ENCODE data around the gene DLG1. TPM values are rescaled to one million over a fixed set of nuclear protein-coding genes. Genes with fewer than 3 reads are reported as not detected.

DLG1 gene
- total RNA-seq, 1 experiment from 2014 or later = 89.8 TPM

DNA sequence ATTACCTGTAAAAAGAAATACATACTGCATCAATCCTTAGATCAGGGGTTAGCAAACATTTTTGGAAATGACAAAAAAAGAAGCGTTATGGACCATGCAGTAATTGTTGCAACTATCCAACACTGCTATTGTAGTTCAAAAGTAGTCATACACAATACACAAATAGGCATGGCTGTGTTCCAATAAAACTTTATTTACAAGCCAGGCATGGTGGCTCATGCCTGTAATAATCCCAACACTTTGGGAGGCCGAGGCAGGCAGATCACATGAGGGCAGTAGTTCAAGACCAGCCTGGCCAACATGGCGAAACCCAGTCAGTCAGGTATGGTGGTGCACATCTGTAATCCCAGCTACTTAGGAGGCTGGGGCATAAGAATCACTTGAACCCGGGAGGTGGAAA lies 124.8 kb downstream of the DLG1 start:
- no peaks in the 10 kb centered on the region for H3K9me2 ChIP-seq (ENCODE audit: insufficient read depth)
- TF ChIP-seq POLR2A (IDR thresholded peaks at IDR 0.05; ENCODE audit: borderline replicate concordance, extremely low read depth, insufficient read depth, insufficient read length) (no peak), EGR1 (IDR thresholded peaks at IDR 0.05; ENCODE audit: low read depth) (no peak), SRF (IDR thresholded peaks at IDR 0.05; ENCODE audit: low read depth) (no peak), YY1 (IDR thresholded peaks at IDR 0.05; ENCODE audit: extremely low read depth, insufficient replicate concordance, low read depth, low read length) (no peak), SP1 (IDR thresholded peaks at IDR 0.05; ENCODE audit: low read depth) (no peak), JUND (IDR thresholded peaks at IDR 0.05) (no peak), ZFX (IDR thresholded peaks at IDR 0.05) (no peak)
- TF ChIP-seq, protein P1, sequence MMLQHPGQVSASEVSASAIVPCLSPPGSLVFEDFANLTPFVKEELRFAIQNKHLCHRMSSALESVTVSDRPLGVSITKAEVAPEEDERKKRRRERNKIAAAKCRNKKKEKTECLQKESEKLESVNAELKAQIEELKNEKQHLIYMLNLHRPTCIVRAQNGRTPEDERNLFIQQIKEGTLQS (IDR thresholded peaks at IDR 0.05) = no peak
- ATAC-seq = no peak
- no TSS peak for BruUV-seq (replicated peaks)
- no peak overlapping the region for H3K4me3 ChIP-seq (replicated peaks in 1 of 2; ENCODE audit: low read depth in 1 of 2, low read length in 2 of 2)
- H3K4me1 ChIP-seq (ENCODE audit: control insufficient read depth in 1 of 2, insufficient read depth in 2 of 2, low read length in 2 of 2) = no peaks in the 10 kb centered on the region
- H3K27ac ChIP-seq (ENCODE audit: low read depth, low read length) = no peak overlapping the region
- no peak overlapping the region for H2AFZ ChIP-seq (ENCODE audit: low read depth, low read length, poor library complexity, severe bottlenecking)
- ChIA-PET RAD21 (ENCODE audit: low non-redundant PET in 1 of 2, low total read pairs in 2 of 2, uncharacterized antibody in 2 of 2, unreplicated experiment in 2 of 2) (no interaction called here), POLR2A (no interaction called here), CTCF (interaction anchor here (1.0 kb wide), 1 partner anchor 14 kb away, joined by 3 read pairs; no protein-coding TSS in a partner anchor)
- no peaks in the 10 kb centered on the region for H4K20me1 ChIP-seq (ENCODE audit: insufficient read depth)
- no peak overlapping the region for H3K9ac ChIP-seq (ENCODE audit: low read length)
- no peaks in the 10 kb centered on the region for H3K36me3 ChIP-seq (ENCODE audit: control insufficient read depth in 1 of 2, insufficient read depth in 2 of 2, low read length in 2 of 2)
- no peaks in the 10 kb centered on the region for H3K9me3 ChIP-seq (ENCODE audit: control insufficient read depth in 1 of 2, insufficient read depth in 1 of 2, low read depth in 1 of 2, low read length in 2 of 2)
- no peak for DNase-seq (ENCODE audit: low read depth, low spot score)
- H3K79me2 ChIP-seq (ENCODE audit: insufficient read depth, low read length) = peaks cover 59% of the 10 kb centered on the region
- no peak overlapping the region for H3K4me2 ChIP-seq (ENCODE audit: low read length)
- H3K27me3 ChIP-seq (ENCODE audit: insufficient read depth, low read length) = no peaks in the 10 kb centered on the region
- intact Hi-C loops (cut with micrococcal nuclease) = no loop called here

DNA sequence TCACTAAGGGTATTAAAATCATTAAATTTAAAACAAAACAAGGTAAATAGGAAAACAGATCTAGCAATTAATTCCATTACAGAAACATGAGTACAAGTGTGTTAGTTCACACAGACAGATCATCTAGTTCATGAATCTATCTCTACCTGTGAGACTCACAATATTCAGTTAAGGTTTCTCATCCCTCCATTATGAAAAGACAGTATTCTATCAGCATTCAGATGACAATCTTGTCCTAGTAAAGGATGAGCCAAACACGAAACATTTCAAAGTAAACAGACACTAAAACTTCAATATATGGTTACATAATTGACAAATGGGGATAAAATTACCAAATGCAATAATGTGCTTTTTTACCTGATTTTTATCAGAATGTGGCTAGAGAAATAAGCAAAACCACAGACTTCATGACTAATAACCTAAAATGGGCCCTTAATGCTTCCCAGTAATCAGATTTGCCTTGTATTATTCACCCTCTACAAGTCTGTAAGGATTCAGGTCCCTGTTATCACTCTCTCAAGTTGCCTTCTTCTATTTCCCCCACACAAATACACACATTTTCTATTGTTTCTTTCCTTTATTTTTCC lies 126.8 kb downstream of the DLG1 start:
- Histone ChIP-seq H3K79me2 (ENCODE audit: insufficient read depth, low read length) (peaks cover 55% of the 10 kb centered on the region), H3K9me3 (ENCODE audit: control insufficient read depth in 1 of 2, insufficient read depth in 1 of 2, low read depth in 1 of 2, low read length in 2 of 2) (no peaks in the 10 kb centered on the region), H3K27me3 (ENCODE audit: insufficient read depth, low read length) (no peaks in the 10 kb centered on the region), H3K4me1 (ENCODE audit: control insufficient read depth in 1 of 2, insufficient read depth in 2 of 2, low read length in 2 of 2) (no peaks in the 10 kb centered on the region), H3K36me3 (ENCODE audit: control insufficient read depth in 1 of 2, insufficient read depth in 2 of 2, low read length in 2 of 2) (no peaks in the 10 kb centered on the region), H4K20me1 (ENCODE audit: insufficient read depth) (no peaks in the 10 kb centered on the region), H3K27ac (ENCODE audit: low read depth, low read length) (no peak overlapping the region), H2AFZ (ENCODE audit: low read depth, low read length, poor library complexity, severe bottlenecking) (no peak overlapping the region), H3K9ac (ENCODE audit: low read length) (no peak overlapping the region), H3K4me3 (replicated peaks in 1 of 2; ENCODE audit: low read depth in 1 of 2, low read length in 2 of 2) (no peak overlapping the region), H3K4me2 (ENCODE audit: low read length) (no peak overlapping the region), H3K9me2 (ENCODE audit: insufficient read depth) (no peaks in the 10 kb centered on the region)
- TF ChIP-seq, protein P2, sequence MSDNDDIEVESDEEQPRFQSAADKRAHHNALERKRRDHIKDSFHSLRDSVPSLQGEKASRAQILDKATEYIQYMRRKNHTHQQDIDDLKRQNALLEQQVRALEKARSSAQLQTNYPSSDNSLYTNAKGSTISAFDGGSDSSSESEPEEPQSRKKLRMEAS (IDR thresholded peaks at IDR 0.05) = no peak
- TF ChIP-seq ELF1 (IDR thresholded peaks at IDR 0.05; ENCODE audit: borderline replicate concordance, low read depth) (no peak), CBX3 (IDR thresholded peaks at IDR 0.05; ENCODE audit: low read depth) (no peak), EGR1 (IDR thresholded peaks at IDR 0.05; ENCODE audit: low read depth) (no peak), EZH2phosphoT487 (IDR thresholded peaks at IDR 0.05; ENCODE audit: borderline replicate concordance) (no peak), RAD21 (IDR thresholded peaks at IDR 0.05; ENCODE audit: low read depth) (no peak), CEBPB (IDR thresholded peaks at IDR 0.05; ENCODE audit: low read depth) (no peak), FOSL1 (IDR thresholded peaks at IDR 0.05; ENCODE audit: low read depth) (no peak)
- TF ChIP-seq, protein P3, sequence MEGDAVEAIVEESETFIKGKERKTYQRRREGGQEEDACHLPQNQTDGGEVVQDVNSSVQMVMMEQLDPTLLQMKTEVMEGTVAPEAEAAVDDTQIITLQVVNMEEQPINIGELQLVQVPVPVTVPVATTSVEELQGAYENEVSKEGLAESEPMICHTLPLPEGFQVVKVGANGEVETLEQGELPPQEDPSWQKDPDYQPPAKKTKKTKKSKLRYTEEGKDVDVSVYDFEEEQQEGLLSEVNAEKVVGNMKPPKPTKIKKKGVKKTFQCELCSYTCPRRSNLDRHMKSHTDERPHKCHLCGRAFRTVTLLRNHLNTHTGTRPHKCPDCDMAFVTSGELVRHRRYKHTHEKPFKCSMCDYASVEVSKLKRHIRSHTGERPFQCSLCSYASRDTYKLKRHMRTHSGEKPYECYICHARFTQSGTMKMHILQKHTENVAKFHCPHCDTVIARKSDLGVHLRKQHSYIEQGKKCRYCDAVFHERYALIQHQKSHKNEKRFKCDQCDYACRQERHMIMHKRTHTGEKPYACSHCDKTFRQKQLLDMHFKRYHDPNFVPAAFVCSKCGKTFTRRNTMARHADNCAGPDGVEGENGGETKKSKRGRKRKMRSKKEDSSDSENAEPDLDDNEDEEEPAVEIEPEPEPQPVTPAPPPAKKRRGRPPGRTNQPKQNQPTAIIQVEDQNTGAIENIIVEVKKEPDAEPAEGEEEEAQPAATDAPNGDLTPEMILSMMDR (IDR thresholded peaks at IDR 0.05 in 2 of 3, conservative IDR thresholded peaks at IDR 0.05 in 1 of 3; ENCODE audit: borderline replicate concordance in 1 of 3, insufficient read depth in 1 of 3, low read depth in 2 of 3, low read length in 2 of 3) = no peak
- CTCF ChIA-PET = no interaction called here
- POLR2A ChIA-PET = no interaction called here
- RAD21 ChIA-PET (ENCODE audit: low non-redundant PET in 1 of 2, low total read pairs in 2 of 2, uncharacterized antibody in 2 of 2, unreplicated experiment in 2 of 2) = no interaction called here
- no peak for DNase-seq (ENCODE audit: low read depth, low spot score)
- BruUV-seq (replicated peaks) = no TSS peak
- no peak for ATAC-seq
- intact Hi-C loops (cut with micrococcal nuclease) = no loop called here

Measured in HCT116 (cell line).